ENCODE results near the gene PCDHA11. TPM values are rescaled to one million over a fixed set of nuclear protein-coding genes. Genes with fewer than 3 reads are reported as not detected.
"Not testable (repeated sequence)": the region's sequence is repeated elsewhere in the genome, so short reads cannot be mapped to it uniquely, and the experiment has no call there.

The PCDHA11 gene
- 1.2 TPM for total RNA-seq (ENCODE audit: insufficient read depth, low replicate concordance)

- no peak for DNase-seq (ENCODE audit: low spot score)
Observed at GRCh38 chr5:140868721-140869554, at the start of gene PCDHA11. Gene PCDHA11 (plus strand): TSS chr5:140868957. CDS start chr5:140869104, 147 bp downstream.

- DNase-seq (ENCODE audit: low spot score): no peak
Observed at GRCh38 chr5:140821375-140822280, 47.1 kb upstream of the PCDHA11 start, which contains the start of gene PCDHA5. Gene PCDHA5 (plus strand): TSS chr5:140821613.

- peak; percentile 1 for DNase-seq (ENCODE audit: low spot score)
Observed at GRCh38 chr5:140822281-140822629, 46.5 kb upstream of the PCDHA11 start.

- DNase-seq (ENCODE audit: low spot score): not testable (repeated sequence)
Observed at GRCh38 chr5:140822969-140823368, 45.8 kb upstream of the PCDHA11 start.

- no peak for DNase-seq (ENCODE audit: low spot score)
Observed at GRCh38 chr5:140823475-140823874, 45.3 kb upstream of the PCDHA11 start.

GRCh38 chr5:140827704-140828361 lies 40.9 kb upstream of the PCDHA11 start, which contains the start of gene PCDHA6:
Gene PCDHA6 (plus strand): TSS chr5:140827960. CDS start chr5:140828092, 132 bp downstream.
- DNase-seq (ENCODE audit: low spot score): no peak

- no peak for DNase-seq (ENCODE audit: low spot score)
Observed at GRCh38 chr5:140828362-140828737, 40.4 kb upstream of the PCDHA11 start.

- DNase-seq (ENCODE audit: low spot score): not testable (repeated sequence)
Observed at GRCh38 chr5:140829511-140830501, 39.0 kb upstream of the PCDHA11 start.

- DNase-seq (ENCODE audit: low spot score): no peak
Observed at GRCh38 chr5:140833993-140834392, 34.8 kb upstream of the PCDHA11 start, which contains the start of gene PCDHA7. Gene PCDHA7 (plus strand): TSS chr5:140834269. CDS start chr5:140834384, 115 bp downstream.

- DNase-seq (ENCODE audit: low spot score): not testable (repeated sequence)
Observed at GRCh38 chr5:140834439-140835008, 34.2 kb upstream of the PCDHA11 start.

GRCh38 chr5:140835622-140836510 lies 32.9 kb upstream of the PCDHA11 start:
- DNase-seq (ENCODE audit: low spot score): no peak

GRCh38 chr5:140840978-140841962 lies 27.5 kb upstream of the PCDHA11 start, which contains the start of gene PCDHA8:
Gene PCDHA8 (plus strand): TSS chr5:140841187. CDS start chr5:140841322, 135 bp downstream.
- DNase-seq (ENCODE audit: low spot score): no peak

- no peak for DNase-seq (ENCODE audit: low spot score)
Observed at GRCh38 chr5:140842798-140843733, 25.7 kb upstream of the PCDHA11 start.

- not testable (repeated sequence) for DNase-seq (ENCODE audit: low spot score)
Observed at GRCh38 chr5:140848139-140849102, 20.3 kb upstream of the PCDHA11 start, which contains the start of gene PCDHA9. Gene PCDHA9 (plus strand): TSS chr5:140848382. CDS start chr5:140848496, 114 bp downstream.
